Measurements from ENCODE around the gene SERPINA3. TPM values are rescaled to one million over a fixed set of nuclear protein-coding genes. Genes with fewer than 3 reads are reported as not detected.
"Not testable (repeated sequence)": the region's sequence is repeated elsewhere in the genome, so short reads cannot be mapped to it uniquely, and the experiment has no call there.

SERPINA3 gene
- total RNA-seq, 1 donor = not detected

DNA sequence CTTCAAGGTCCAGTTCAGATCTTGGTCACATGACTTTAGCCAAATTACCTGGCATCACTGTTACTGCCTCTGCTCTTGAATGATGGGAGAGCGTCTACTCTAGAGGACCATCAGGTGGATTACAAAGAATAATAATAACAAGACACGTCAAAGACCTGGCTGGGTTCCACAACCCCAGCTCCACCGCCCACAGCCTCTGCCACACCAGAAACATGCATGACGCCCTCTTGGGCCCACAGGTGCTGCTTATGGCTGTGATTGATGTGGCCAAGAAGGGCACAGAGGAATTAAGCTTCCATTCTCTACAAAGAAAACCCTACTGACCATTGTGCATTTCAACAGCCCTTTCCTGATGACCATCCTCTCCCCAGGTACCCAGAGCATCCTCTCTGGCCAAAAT lies 18.2 kb downstream of the SERPINA3 start:
- no peaks in the 10 kb centered on the region for H3K27me3 ChIP-seq (ENCODE audit: insufficient read depth, low read length)
- no peaks in the 10 kb centered on the region for H3K9me3 ChIP-seq (ENCODE audit: low read depth, low read length)
- no peaks in the 10 kb centered on the region for H3K4me1 ChIP-seq (ENCODE audit: insufficient read depth, low read length)
- no peak overlapping the region for H3K4me3 ChIP-seq (ENCODE audit: low read length)

DNA sequence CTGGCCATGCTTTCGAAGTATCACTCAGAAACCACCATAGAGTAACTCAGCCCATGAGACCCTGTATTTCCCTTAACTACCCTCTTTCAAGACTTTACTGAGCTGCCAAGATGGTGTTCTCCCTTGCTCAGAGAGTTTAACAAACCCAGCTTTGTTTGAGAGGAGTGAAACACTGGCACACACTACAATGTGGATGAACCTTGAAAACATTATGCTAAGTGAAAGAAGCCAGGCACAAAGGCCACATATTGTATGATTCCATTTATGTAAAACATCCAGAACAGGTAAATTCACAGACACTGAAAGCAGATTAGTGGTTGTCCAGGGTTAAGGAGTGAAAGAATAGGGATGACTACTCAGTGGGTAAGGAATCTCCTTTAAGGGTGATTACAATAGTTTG lies 18.9 kb downstream of the SERPINA3 start:
- H3K27me3 ChIP-seq (ENCODE audit: insufficient read depth, low read length) = no peaks in the 10 kb centered on the region
- H3K4me1 ChIP-seq (ENCODE audit: insufficient read depth, low read length) = no peaks in the 10 kb centered on the region
- H3K9me3 ChIP-seq (ENCODE audit: low read depth, low read length) = no peaks in the 10 kb centered on the region
- H3K4me3 ChIP-seq (ENCODE audit: low read length) = no peak overlapping the region

DNA sequence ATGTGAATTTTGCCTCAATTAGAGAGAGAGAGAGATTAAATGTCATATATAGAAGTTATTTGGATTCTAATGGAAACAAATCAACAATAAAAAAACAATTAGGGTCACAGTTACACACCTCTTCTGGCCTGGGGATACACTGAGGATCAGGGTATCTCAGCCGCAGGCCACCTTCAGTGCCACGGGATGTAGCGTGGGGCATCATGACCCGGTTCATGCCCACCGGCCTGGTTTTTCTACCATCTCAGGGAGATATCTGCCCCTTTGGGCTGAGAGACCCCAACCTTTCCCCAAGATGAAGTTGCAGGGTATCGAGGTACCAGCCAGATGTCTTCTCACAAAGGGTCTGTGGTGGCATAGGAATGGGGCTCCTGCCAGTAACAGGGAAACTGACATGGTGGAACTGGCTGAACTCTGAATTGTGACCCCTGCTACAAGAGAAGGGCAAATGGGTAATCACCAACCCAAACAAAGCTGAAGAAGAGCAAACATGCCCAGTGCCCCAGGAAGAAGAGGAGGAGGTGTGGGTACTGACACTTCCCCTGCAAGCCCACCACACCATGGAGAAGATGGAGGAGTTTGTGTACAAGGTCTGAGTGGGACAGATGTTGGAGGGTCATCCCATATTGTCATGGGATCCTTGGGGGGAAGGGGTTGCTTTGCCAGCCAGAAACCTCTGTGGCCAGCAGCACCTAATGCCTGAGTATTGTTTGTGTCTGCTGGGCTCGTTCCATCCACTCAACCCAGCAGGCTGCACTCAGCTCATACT lies 19.5 kb downstream of the SERPINA3 start:
- H3K4me3 ChIP-seq (ENCODE audit: low read length) = no peak overlapping the region
- no peaks in the 10 kb centered on the region for H3K27me3 ChIP-seq (ENCODE audit: insufficient read depth, low read length)
- no peaks in the 10 kb centered on the region for H3K4me1 ChIP-seq (ENCODE audit: insufficient read depth, low read length)
- no peaks in the 10 kb centered on the region for H3K9me3 ChIP-seq (ENCODE audit: low read depth, low read length)

DNA sequence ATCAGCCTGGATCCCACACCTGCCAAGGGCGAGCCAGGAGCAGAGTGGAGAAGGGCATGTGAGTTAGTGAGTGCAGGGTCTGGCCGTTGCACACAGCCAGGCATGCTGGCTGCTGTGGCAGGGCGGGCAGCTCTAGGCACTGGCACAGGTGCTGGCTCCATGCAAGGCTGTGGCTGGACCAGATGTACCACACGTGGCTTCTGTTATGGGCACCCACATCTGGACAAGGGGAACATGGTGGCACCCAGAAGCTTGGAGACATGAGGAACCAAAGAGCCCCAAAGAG lies 20.1 kb downstream of the SERPINA3 start:
- Histone ChIP-seq H3K27me3 (ENCODE audit: insufficient read depth, low read length) (no peaks in the 10 kb centered on the region), H3K9me3 (ENCODE audit: low read depth, low read length) (no peaks in the 10 kb centered on the region), H3K4me1 (ENCODE audit: insufficient read depth, low read length) (no peaks in the 10 kb centered on the region), H3K4me3 (ENCODE audit: low read length) (no peak overlapping the region)

DNA sequence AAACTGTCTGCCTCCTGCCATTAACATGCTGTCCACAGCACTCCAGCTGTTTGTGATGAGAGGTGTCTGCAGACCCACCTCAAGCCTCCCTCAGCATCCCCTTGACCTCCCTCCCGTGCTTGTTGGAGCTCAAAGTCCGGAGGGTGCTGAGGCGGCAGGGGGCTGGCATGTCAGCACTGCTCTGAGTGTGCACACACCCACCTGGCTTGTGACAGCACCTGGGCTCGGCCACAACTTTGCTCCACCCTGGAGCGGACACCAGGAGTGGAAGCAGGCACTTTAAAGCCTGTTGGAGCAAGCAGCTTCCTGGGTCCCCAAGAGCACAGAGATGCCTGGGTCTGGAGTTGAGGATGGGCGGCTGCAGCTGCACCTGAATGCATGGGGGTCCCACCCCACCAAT lies 20.9 kb downstream of the SERPINA3 start:
- H3K4me3 ChIP-seq (ENCODE audit: low read length) = no peak overlapping the region
- H3K9me3 ChIP-seq (ENCODE audit: low read depth, low read length) = no peaks in the 10 kb centered on the region
- no peaks in the 10 kb centered on the region for H3K27me3 ChIP-seq (ENCODE audit: insufficient read depth, low read length)
- H3K4me1 ChIP-seq (ENCODE audit: insufficient read depth, low read length) = no peaks in the 10 kb centered on the region

DNA sequence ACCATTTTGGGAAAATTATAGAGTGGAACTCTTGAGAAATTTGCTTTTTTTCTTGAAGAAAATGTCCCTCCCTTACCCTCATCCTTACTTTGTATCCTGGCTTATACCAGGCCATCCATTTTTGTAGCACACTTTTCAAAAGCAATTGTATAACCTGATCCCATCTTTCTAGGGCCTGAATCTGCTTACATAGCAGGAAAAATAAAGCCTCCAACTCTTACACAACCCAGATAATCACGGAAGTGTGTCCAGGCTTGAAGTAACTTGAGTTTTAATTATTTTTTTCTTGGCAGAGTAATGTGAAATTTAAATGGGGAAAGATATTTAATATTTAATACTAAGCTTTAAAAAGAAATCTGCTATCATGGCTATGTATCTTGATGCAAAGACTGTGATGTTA lies 23.0 kb downstream of the SERPINA3 start:
- H3K4me3 ChIP-seq (ENCODE audit: low read length) = no peak overlapping the region
- H3K9me3 ChIP-seq (ENCODE audit: low read depth, low read length) = no peaks in the 10 kb centered on the region
- H3K4me1 ChIP-seq (ENCODE audit: insufficient read depth, low read length) = no peaks in the 10 kb centered on the region

DNA sequence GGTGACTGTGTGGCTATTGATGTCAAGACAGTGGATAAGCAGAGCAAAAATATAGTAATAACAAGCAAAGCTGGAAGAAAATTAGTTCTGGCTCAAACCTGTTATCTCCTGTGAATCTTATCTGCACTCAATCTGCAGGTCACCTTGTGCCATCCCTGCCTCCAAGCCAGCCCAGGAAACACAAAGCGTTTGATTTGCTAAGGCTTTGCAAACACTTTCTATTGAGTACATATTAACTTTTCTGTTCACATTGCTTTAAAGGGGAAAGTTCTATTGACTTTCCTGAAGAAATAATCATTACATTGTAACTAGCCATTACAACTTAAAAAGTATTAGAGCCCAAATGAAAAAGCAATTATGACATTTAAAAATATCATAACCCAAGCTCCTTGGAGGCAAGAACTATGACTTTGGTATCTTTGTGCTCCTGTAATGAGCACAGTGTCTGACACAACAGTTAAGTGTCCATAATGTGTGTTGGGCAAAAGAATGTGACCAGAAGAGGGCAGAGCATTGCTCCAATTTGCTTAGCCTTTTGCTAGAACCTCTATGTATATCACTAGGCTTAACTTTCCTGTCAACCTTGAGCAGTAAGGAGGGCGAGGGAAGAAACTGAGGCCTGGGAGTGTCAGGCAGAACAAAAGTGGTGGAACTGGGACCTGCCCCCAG lies 24.7 kb downstream of the SERPINA3 start:
- Histone ChIP-seq H3K27me3 (ENCODE audit: insufficient read depth, low read length) (no peaks in the 10 kb centered on the region), H3K4me1 (ENCODE audit: insufficient read depth, low read length) (no peaks in the 10 kb centered on the region), H3K9me3 (ENCODE audit: low read depth, low read length) (no peaks in the 10 kb centered on the region), H3K4me3 (ENCODE audit: low read length) (no peak overlapping the region)

More for the DNA sequence above, 23.0 kb downstream of the SERPINA3 start:
- H3K27me3 ChIP-seq (ENCODE audit: insufficient read depth, low read length) = no peaks in the 10 kb centered on the region

DNA sequence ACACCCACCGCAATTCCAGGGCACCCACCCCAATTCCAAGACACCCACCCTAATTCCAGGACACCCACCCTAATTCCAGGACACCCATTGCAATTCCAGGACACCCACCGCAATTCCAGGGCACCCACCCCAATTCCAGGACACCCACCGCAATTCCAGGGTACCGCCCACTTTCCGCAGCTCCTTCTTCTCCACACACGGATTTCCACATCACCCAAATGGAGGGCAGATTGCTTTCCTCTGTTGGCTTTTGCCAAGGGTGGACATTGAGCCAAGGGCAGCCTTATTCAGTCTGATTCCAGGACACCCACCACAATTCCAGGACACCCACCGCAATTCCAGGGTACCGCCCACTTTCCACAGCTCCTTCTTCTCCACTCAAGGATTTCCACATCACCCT lies 25.6 kb downstream of the SERPINA3 start:
- H3K4me3 ChIP-seq (ENCODE audit: low read length); H3K4me1 ChIP-seq (ENCODE audit: insufficient read depth, low read length); H3K27me3 ChIP-seq (ENCODE audit: insufficient read depth, low read length); H3K9me3 ChIP-seq (ENCODE audit: low read depth, low read length): not testable (repeated sequence)

DNA sequence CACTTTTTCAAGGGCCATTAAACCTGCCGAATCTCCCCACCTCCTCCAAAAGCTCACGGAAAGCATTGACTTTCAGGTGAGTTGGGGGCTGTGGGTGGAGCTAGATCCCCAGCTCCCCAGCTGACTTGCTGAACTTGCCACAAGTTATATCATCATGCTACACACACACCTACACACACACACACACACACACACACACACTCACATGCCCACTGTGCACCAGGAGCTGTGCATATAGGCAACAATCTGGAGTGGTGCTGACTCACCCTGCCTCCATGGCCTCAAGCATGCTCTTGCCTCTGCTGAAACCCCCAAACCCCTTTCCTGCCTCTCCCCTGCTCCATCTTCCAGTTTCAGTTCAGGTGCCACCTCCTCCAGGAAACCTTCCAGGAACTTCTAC lies 26.1 kb downstream of the SERPINA3 start:
- Histone ChIP-seq H3K27me3 (ENCODE audit: insufficient read depth, low read length) (no peaks in the 10 kb centered on the region), H3K9me3 (ENCODE audit: low read depth, low read length) (no peaks in the 10 kb centered on the region), H3K4me3 (ENCODE audit: low read length) (no peak overlapping the region), H3K4me1 (ENCODE audit: insufficient read depth, low read length) (no peaks in the 10 kb centered on the region)

DNA sequence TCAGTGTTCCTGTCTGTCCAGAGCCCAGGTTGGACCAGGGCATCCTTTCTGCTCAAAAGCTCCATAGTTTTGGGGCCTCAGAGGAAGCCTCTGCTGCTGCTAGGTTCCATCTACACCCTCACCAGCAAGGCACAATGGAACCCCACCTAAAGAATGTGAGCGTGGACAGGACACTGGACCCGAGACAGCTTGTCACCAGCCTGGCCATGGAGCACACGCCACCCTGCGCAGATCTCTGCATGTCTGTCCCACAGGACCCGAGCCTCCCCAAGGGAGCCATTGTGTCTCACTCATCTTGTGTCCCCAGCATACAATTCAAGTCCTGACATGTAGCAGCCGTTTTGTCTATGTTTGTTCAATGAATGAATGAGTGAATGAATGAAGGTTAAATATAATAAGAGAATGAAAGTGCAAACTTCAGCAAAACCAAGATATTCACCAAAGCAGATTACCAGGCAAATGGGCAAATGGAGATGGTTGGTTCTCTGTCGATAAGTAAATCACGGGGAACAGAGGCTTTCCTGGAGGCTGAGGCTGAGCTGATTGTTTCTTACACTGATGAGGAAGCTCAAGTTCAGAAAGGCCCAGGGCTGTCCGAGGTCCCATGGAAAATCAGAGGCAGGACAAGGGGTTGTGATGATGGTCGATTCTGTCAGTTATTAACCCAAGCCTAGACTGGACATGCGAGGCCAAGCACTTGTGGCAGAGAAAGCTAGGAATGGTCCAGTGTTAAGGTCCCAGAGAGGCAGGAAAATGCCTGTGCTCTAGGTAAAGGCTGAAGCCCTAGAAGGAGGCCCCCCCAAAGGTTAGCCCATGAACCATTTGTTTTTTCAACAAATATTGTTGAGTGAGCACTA lies 27.0 kb downstream of the SERPINA3 start:
- H3K27me3 ChIP-seq (ENCODE audit: insufficient read depth, low read length) = no peaks in the 10 kb centered on the region
- H3K4me3 ChIP-seq (ENCODE audit: low read length) = no peak overlapping the region
- H3K9me3 ChIP-seq (ENCODE audit: low read depth, low read length) = no peaks in the 10 kb centered on the region
- no peaks in the 10 kb centered on the region for H3K4me1 ChIP-seq (ENCODE audit: insufficient read depth, low read length)

DNA sequence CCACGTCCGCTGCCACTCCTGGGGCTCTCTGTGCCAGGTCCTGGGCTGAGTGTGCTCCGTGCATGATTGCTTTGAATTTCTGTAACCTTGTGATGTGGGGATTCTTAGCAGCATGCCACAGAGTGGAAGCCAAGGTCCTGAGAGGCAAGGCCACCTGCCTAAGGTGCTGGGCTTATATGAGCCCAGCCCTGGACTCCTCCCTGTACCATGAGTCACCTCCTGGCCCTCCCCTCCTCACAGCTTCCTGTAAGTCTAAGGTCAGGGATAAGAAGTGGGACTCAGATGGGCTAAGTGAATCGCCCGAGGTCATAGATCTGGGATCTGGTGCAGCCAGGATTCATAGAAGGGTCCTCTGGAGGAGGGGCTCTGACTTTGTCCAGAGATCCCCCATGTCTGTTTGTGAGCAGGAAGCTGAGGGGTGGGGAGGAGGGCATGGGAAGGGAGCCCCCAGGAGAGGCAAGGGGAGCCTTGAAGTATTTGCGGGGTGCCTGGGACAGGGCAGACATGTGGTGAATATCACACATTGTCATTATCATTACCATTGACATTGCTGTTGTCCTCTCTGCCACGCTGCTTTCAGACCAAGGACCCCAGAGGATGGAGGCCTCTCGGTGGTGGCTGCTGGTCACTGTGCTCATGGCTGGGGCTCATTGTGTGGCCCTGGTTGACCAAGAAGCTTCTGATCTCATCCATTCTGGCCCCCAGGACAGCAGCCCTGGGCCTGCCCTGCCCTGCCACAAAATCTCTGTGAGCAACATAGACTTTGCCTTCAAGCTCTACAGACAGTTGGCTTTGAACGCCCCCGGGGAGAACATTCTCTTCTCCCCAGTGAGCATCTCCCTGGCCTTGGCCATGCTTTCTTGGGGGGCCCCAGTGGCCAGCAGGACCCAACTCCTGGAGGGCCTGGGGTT lies 28.8 kb downstream of the SERPINA3 start:
- Histone ChIP-seq H3K27me3 (ENCODE audit: insufficient read depth, low read length) (no peaks in the 10 kb centered on the region), H3K4me3 (ENCODE audit: low read length) (no peak overlapping the region), H3K4me1 (ENCODE audit: insufficient read depth, low read length) (no peaks in the 10 kb centered on the region), H3K9me3 (ENCODE audit: low read depth, low read length) (no peaks in the 10 kb centered on the region)

DNA sequence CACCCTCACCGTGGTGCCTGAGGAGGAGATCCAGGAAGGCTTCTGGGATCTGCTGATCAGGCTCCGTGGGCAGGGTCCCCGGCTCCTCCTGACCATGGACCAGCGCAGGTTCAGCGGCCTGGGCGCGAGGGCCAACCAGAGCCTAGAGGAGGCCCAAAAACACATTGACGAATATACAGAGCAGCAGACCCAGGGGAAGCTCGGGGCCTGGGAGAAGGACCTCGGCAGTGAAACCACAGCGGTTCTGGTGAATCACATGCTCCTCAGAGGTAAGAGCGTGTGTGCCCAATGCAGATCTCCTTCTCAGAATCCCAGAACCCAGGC lies 29.4 kb downstream of the SERPINA3 start:
- Histone ChIP-seq H3K9me3 (ENCODE audit: low read depth, low read length) (no peaks in the 10 kb centered on the region), H3K27me3 (ENCODE audit: insufficient read depth, low read length) (no peaks in the 10 kb centered on the region), H3K4me1 (ENCODE audit: insufficient read depth, low read length) (no peaks in the 10 kb centered on the region), H3K4me3 (ENCODE audit: low read length) (no peak overlapping the region)

DNA sequence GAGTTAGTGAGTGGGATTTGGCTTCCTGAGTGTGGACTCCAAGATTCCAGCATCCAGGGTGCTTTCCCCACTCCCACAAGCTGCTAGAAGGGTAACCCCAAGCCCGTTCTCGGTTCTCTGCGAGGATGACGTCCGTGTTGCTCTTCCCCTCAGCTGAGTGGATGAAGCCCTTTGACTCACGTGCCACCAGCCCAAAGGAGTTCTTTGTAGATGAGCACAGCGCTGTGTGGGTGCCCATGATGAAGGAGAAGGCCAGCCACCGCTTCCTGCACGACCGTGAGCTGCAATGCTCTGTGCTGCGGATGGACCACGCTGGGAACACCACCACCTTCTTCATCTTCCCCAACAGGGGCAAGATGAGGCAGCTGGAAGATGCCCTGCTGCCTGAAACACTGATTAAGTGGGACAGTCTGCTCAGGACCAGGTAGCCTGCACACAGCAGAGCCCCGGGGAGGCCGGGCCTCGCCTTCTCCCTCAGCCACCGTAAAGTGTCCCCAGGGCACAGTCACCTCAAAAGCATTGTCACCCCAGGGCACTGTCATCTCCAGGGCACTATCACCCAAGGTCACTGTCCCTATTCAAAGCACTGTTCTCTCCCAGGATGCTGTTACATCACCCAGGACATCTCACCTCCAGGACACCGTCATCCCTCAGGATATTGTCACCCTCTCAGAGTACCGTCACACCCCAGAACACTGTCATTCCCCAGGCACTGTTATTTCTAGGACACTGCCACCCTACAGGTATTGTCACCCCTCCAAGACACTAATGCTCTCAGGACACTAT lies 31.3 kb downstream of the SERPINA3 start:
- Histone ChIP-seq H3K4me3 (ENCODE audit: low read length) (no peak overlapping the region), H3K4me1 (ENCODE audit: insufficient read depth, low read length) (no peaks in the 10 kb centered on the region), H3K9me3 (ENCODE audit: low read depth, low read length) (no peaks in the 10 kb centered on the region), H3K27me3 (ENCODE audit: insufficient read depth, low read length) (no peaks in the 10 kb centered on the region)

DNA sequence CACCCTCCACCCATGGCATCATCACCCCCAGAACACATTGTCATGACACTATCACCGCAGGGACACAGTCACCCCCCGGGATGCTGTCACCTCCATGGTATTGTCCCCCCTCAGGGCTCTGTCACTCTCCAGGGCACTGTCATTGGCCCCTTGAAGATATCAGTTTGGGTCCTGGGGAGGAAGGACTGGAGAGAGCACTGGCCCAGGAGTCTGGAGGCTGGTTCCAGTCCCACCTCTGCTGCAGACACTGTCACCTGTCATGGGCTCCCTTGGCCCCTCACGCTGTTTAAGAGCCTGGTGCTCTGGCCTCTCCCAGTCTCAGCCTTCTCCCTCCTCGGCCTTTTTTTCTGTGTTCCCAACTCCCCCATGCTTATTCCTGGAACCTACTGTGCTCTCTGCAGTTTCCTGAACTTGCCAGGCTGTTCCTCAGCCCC lies 31.9 kb downstream of the SERPINA3 start:
- Histone ChIP-seq H3K4me1 (ENCODE audit: insufficient read depth, low read length) (no peaks in the 10 kb centered on the region), H3K9me3 (ENCODE audit: low read depth, low read length) (no peaks in the 10 kb centered on the region), H3K27me3 (ENCODE audit: insufficient read depth, low read length) (no peaks in the 10 kb centered on the region), H3K4me3 (ENCODE audit: low read length) (no peak overlapping the region)

Measured in mononuclear cell (primary cell).